Measurements from ENCODE around the gene PRAMEF33. TPM values are rescaled to one million over a fixed set of nuclear protein-coding genes. Genes with fewer than 3 reads are reported as not detected.
"Not testable (repeated sequence)": the region's sequence is repeated elsewhere in the genome, so short reads cannot be mapped to it uniquely, and the experiment has no call there.

The PRAMEF33 gene, protein sequence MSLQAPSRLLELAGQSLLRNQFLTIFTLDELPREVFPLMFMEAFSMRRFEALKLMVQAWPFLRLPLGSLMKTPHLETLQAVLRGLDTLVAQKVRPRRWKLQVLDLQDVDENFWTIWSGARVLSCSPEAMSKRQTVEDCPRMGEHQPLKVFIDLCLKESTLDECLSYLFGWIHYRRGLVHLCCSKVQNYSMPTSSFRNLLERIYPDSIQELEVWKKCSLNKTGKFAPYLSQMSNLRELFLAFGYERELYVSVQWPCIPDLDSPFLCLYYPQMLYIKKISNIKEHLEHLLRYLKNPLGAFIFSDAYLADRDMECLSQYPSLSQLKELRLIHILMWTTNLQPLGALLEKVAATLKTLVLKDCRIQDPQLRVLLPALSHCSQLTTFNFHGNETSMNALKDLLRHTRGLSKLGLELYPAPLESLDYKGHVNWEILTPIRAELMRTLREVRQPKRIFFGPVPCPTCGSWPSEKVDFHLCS
- not detected in 2 replicates for total RNA-seq

DNA sequence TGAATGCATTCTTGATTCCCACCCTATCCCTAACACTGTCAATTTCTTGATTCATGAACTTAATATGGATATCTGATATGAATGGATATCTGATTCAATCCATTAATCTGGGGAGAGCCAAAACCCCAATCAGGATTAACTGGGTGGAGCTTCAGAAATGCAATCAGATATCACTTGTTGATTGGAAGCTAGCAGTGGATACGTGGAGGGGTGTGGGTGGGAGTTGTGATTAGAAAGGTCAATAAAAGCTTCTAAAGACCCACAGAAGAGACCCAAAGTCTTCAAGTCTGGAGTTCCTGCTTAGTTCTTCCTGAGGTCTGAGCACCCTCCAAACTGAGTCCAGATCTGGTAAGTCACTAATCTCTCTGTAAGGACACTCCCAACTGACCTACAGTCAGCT is at the start of gene PRAMEF33:
TSS of gene PRAMEF33 (plus strand) at position 301 of the 400 bp plus-strand sequence. CDS start 2,416 bp downstream, outside the sequence.
- DNase-seq (ENCODE audit: low spot score); H3K27me3 Mint-ChIP-seq (ENCODE audit: insufficient read depth); intact Hi-C loops (cut with micrococcal nuclease); H3K36me3 Mint-ChIP-seq (ENCODE audit: low read depth); H3K9me3 Mint-ChIP-seq; H3K27ac Mint-ChIP-seq; H3K4me1 Mint-ChIP-seq (ENCODE audit: low read depth); H3K4me3 Mint-ChIP-seq: not testable (repeated sequence)

DNA sequence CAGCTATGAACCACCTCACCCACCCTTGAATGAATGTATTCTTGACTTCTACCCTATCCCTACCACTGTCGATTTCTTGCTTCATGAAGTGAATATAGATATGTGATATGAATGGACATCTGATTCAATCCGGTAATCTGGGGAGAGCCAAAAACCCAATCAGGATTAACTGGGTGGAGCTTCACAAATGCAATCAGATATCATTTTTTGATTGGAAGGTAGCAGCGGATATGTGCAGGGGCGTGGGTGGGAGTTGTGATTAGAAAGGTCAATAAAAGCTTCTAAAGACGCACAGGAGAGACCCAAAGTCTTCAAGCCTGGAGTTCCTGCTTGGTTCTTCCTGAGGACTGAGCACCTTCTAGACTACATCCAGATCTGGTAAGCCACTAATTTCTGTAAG is 49.4 kb upstream of the PRAMEF33 start, which contains the start of gene PRAMEF5:
TSS of gene PRAMEF5 (plus strand) at position 301 of the 400 bp plus-strand sequence. CDS start 5,071 bp downstream, outside the sequence.
- H3K36me3 Mint-ChIP-seq (ENCODE audit: low read depth); H3K4me3 Mint-ChIP-seq; intact Hi-C loops (cut with micrococcal nuclease): not testable (repeated sequence)

DNA sequence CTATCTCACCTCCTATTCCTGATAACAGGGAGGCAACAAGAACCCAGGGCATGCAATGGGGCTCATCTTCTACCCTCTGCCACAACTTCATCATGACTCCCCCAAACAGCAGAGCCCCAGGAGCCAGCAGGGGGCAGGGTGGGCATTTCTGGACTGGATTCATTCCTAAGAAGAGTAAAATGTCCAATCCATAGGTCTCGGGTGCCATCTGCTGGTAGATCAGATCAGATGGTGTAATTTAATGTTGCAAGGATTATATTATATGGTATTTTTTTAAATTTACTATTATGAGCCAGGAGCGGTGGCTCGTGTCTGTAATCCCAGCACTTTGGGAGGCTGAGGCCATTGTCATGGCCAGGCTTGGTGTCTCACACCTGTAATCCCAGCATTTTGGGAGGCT is 38.2 kb upstream of the PRAMEF33 start:
- H3K4me1 Mint-ChIP-seq (ENCODE audit: low read depth); intact Hi-C loops (cut with micrococcal nuclease); H3K27me3 Mint-ChIP-seq (ENCODE audit: insufficient read depth); DNase-seq (ENCODE audit: low spot score); H3K9me3 Mint-ChIP-seq; H3K4me3 Mint-ChIP-seq; H3K36me3 Mint-ChIP-seq (ENCODE audit: low read depth); H3K27ac Mint-ChIP-seq: not testable (repeated sequence)

More for the DNA sequence above, 49.4 kb upstream of the PRAMEF33 start, which contains the start of gene PRAMEF5:
- H3K9me3 Mint-ChIP-seq; H3K27ac Mint-ChIP-seq; H3K27me3 Mint-ChIP-seq (ENCODE audit: insufficient read depth); DNase-seq (ENCODE audit: low spot score); H3K4me1 Mint-ChIP-seq (ENCODE audit: low read depth): not testable (repeated sequence)

DNA sequence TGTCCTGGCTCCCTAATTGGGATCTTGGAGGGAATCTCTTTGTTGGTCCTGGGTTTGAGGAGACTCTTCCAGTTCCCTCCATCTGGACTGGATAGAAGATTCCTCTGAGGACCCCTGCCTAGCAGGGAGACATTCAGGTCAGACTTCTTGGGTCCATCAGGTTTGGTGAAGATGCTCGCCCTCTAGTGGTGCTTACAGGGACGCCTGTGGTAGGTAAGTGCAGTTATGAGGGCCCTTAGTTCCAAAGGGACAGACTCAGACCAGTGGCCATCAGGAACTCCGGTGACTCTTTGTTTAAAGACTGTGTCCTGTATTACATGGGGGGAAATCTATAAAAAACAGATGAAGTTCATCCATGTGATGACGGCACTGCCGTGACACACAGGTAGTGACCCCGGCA is 26.3 kb upstream of the PRAMEF33 start:
- not testable (repeated sequence) for H3K9me3 Mint-ChIP-seq

DNA sequence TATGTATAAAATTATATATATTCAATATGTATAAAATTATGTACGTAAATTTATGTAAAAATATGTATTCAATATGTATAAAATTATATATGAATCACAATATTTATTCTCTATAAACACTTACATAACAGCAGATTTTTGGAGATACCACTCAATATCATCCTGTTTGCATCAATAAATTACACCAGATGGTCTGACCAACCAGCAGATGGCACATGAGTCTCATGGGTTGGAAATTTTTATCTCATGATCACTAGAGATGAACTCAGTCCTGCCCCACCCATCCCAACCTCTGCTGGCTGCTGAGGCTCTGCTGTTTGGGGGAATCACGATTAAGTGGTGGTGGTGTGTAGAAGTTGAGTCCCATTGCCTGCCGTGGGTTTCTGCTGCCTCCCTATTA is 23.7 kb upstream of the PRAMEF33 start:
- H3K4me1 Mint-ChIP-seq (ENCODE audit: low read depth); H3K36me3 Mint-ChIP-seq (ENCODE audit: low read depth); H3K4me3 Mint-ChIP-seq; H3K27me3 Mint-ChIP-seq (ENCODE audit: insufficient read depth); DNase-seq (ENCODE audit: low spot score); intact Hi-C loops (cut with micrococcal nuclease); H3K27ac Mint-ChIP-seq; H3K9me3 Mint-ChIP-seq: not testable (repeated sequence)

More for the DNA sequence above, 26.3 kb upstream of the PRAMEF33 start:
- H3K4me1 Mint-ChIP-seq (ENCODE audit: low read depth); intact Hi-C loops (cut with micrococcal nuclease); H3K36me3 Mint-ChIP-seq (ENCODE audit: low read depth); DNase-seq (ENCODE audit: low spot score); H3K27ac Mint-ChIP-seq; H3K27me3 Mint-ChIP-seq (ENCODE audit: insufficient read depth); H3K4me3 Mint-ChIP-seq: not testable (repeated sequence)

DNA sequence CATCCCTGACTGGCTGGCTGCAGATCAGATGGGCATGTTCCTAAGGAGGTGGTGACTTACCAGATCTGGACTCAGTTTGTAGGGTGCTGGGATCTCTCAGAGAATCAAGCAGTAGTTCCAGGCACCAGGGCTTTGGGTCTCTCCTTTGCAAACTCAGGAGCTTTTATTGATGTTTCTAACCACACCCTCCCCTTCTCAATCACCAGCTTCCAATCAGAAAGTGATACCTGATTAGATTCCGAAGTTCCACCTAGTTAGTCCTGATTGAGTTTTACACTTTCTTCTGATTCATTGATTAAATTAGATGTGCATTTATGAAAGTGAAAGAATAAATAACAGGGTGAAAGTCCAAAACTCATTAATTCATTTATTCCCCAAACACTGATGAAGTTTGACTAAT is 18.3 kb upstream of the PRAMEF33 start, which contains the start of gene PRAMEF8:
TSS of gene PRAMEF8 (minus strand) at position 101 of the 400 bp plus-strand sequence. CDS start 1,046 bp downstream, outside the sequence.
- H3K27ac Mint-ChIP-seq; H3K27me3 Mint-ChIP-seq (ENCODE audit: insufficient read depth); H3K4me3 Mint-ChIP-seq; H3K9me3 Mint-ChIP-seq; H3K36me3 Mint-ChIP-seq (ENCODE audit: low read depth); DNase-seq (ENCODE audit: low spot score); intact Hi-C loops (cut with micrococcal nuclease); H3K4me1 Mint-ChIP-seq (ENCODE audit: low read depth): not testable (repeated sequence)

DNA sequence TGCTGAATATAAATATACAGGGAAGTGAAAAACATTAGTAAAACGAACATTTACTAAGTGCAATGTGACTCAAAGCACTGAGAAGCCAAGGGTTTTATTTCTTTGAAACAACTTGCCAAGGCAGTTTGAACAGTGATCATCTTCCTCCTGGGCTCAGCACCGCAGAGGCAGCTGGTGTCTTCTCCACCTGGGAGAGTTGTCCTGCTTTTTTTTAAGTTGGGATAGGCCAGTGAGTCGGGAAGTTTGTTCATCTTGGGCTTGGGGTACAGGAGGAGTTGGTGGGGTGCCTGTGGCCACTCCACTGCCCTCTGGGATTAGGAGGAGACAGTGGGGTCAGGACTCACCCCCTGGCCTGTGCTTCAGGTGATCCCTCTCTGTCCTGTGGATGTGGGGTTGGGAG is 14.3 kb upstream of the PRAMEF33 start:
- DNase-seq (ENCODE audit: low spot score); H3K4me3 Mint-ChIP-seq; H3K36me3 Mint-ChIP-seq (ENCODE audit: low read depth); H3K27me3 Mint-ChIP-seq (ENCODE audit: insufficient read depth); H3K27ac Mint-ChIP-seq; intact Hi-C loops (cut with micrococcal nuclease); H3K4me1 Mint-ChIP-seq (ENCODE audit: low read depth); H3K9me3 Mint-ChIP-seq: not testable (repeated sequence)

DNA sequence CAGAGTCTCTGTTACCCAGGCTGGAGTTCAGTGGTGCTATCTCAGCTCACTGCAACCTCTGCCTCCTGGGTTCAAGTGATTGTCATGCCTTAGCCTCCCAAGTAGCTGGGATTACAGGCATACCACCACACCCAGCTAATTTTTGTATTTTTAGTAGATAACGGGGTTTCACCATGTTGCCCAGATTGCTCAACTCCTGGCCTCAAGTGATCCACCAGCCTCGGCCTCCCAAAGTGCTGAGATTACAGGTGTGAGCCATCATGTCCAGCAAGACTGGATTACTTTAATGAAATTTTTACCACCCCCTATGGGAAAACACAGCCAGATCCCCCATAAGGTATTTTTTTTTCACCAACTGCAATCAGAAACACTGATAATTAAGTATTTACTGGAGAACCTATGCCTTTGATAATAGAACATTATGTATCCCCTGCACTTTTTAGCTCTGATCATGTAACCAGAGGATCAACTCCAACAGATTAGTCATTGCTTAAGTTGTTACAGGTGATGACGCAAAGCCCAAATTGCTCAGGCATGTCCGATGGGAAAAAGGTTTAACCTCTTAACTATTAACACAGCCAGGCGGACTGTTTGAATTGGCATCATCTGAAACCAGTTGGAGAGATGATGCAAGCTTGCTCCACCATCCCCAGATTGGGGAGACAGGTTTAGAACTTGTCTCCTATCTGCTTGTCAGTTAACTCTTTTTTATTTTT is 6.0 kb upstream of the PRAMEF33 start:
- H3K4me1 Mint-ChIP-seq (ENCODE audit: low read depth); H3K36me3 Mint-ChIP-seq (ENCODE audit: low read depth); H3K27me3 Mint-ChIP-seq (ENCODE audit: insufficient read depth); DNase-seq (ENCODE audit: low spot score); intact Hi-C loops (cut with micrococcal nuclease); H3K4me3 Mint-ChIP-seq; H3K27ac Mint-ChIP-seq; H3K9me3 Mint-ChIP-seq: not testable (repeated sequence)

DNA sequence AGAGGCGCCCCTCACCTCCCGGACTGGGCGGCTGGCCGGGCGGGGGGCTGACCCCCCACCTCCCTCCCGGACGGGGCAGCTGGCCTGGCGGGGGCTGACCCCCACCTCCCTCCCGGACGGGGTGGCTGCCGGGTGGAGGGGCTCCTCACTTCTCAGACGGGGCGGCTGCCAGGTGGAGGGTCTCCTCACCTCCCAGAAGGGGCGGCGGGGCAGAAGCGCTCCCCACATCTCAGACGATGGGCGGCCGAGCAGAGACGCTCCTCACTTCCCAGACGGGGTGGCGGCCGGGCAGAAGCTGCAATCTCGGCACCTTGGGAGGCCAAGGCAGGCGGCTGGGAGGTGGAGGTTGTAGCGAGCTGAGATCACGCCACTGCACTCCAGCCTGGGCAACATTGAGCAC is 4.6 kb upstream of the PRAMEF33 start:
- H3K36me3 Mint-ChIP-seq (ENCODE audit: low read depth); DNase-seq (ENCODE audit: low spot score); H3K27me3 Mint-ChIP-seq (ENCODE audit: insufficient read depth); H3K4me3 Mint-ChIP-seq; H3K27ac Mint-ChIP-seq; H3K9me3 Mint-ChIP-seq; intact Hi-C loops (cut with micrococcal nuclease); H3K4me1 Mint-ChIP-seq (ENCODE audit: low read depth): not testable (repeated sequence)

DNA sequence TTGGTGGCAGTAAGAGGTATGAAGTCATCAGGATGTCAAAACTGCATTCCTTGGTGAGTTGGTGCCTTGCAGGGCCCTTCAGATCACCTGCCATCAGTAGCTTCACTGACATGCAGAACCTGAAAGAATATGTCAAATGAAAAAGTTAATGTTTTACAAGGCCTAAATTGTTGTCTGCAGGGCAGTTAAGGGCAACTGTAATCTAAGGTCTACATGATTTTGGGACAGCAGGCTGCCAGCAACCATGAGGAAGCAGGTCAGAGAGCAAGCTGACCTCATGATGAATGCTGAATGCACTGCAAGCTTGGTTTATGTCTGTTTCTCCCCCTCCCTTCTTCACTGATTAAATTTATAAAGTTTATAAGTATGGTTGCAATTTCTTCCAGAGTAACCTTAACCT is 1.1 kb upstream of the PRAMEF33 start:
- H3K27ac Mint-ChIP-seq; H3K4me1 Mint-ChIP-seq (ENCODE audit: low read depth); H3K27me3 Mint-ChIP-seq (ENCODE audit: insufficient read depth); intact Hi-C loops (cut with micrococcal nuclease); H3K36me3 Mint-ChIP-seq (ENCODE audit: low read depth); DNase-seq (ENCODE audit: low spot score); H3K4me3 Mint-ChIP-seq; H3K9me3 Mint-ChIP-seq: not testable (repeated sequence)

DNA sequence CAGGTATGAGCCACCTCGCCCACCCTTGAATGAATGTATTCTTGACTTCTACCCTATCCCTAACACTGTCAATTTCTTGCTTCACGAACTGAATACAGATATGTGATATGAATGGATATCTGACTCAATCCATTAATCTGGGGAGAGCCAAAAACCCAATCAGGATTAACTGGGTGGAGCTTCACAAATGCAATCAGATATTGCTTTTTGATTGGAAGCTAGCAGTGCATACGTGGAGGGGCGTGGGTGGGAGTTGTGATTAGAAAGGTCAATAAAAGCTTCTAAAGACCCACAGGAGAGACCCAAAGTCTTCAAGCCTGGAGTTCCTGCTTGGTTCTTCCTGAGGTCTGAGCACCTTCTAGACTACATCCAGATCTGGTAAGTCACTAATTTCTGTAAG is 11.9 kb downstream of the PRAMEF33 start, which contains the start of gene PRAMEF15:
TSS of gene PRAMEF15 (plus strand) at position 301 of the 400 bp plus-strand sequence. CDS start 2,827 bp downstream, outside the sequence.
- H3K4me3 Mint-ChIP-seq; intact Hi-C loops (cut with micrococcal nuclease); H3K9me3 Mint-ChIP-seq; H3K4me1 Mint-ChIP-seq (ENCODE audit: low read depth); H3K27me3 Mint-ChIP-seq (ENCODE audit: insufficient read depth); H3K36me3 Mint-ChIP-seq (ENCODE audit: low read depth); H3K27ac Mint-ChIP-seq; DNase-seq (ENCODE audit: low spot score): not testable (repeated sequence)

DNA sequence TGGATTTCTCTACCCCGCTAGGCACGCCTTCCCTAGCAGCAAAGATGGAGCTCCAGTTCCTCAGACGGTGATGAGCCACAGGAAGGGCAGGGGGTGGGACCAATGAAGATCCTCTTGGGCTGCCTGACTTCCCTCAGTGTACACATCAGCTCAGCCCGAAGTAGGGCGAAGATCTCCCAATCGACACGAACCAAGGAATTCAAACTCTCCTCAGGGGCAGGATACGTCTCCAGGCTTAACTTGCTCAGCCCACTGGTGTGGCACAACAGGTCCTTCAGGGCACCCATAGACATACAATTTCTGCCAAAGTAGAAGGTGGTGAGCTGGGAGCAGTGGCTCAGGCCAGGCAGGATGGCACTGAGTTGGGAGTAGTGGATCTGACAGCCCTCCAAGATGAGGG is 39.2 kb downstream of the PRAMEF33 start:
- DNase-seq (ENCODE audit: low spot score); H3K9me3 Mint-ChIP-seq; H3K4me3 Mint-ChIP-seq; intact Hi-C loops (cut with micrococcal nuclease); H3K36me3 Mint-ChIP-seq (ENCODE audit: low read depth); H3K27me3 Mint-ChIP-seq (ENCODE audit: insufficient read depth); H3K27ac Mint-ChIP-seq; H3K4me1 Mint-ChIP-seq (ENCODE audit: low read depth): not testable (repeated sequence)

DNA sequence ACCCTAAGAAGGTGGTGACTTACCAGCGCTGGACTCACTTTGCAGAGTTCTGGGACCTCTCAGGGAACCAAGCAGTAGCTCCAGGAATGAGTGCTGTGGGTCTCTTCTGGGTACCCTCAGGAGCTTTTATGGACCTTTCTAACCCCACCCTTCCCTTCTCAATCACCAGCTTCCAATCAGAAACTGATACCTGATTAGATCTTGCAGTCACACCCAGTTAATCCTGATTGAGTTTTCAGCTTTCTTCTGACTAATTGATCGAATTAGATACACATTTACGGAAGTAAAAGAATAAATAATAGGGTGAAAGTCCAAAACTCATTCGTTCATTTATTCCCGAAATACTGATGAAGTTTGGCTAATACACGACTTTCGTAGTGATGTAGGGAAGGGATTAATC is 43.7 kb downstream of the PRAMEF33 start, which contains the start of gene PRAMEF14:
TSS of gene PRAMEF14 (minus strand) at position 101 of the 400 bp plus-strand sequence. CDS start 1,820 bp downstream, outside the sequence.
- H3K27me3 Mint-ChIP-seq (ENCODE audit: insufficient read depth); H3K4me3 Mint-ChIP-seq; intact Hi-C loops (cut with micrococcal nuclease); H3K36me3 Mint-ChIP-seq (ENCODE audit: low read depth); H3K9me3 Mint-ChIP-seq; DNase-seq (ENCODE audit: low spot score); H3K4me1 Mint-ChIP-seq (ENCODE audit: low read depth); H3K27ac Mint-ChIP-seq: not testable (repeated sequence)
